Neural cell (in vitro differentiated cells): ENCODE measurements around the gene ATP8B4.

Experiments
- EP300 ChIP-seq: fragments of 450-650 bp; conservative IDR thresholded peaks from 2 replicates; pipeline ENCODE4 v1.6.1; 2014; ENCODE audit warnings: antibody characterized with exemption, mild to moderate bottlenecking, moderate library complexity; ENCODE audit not compliant: poor library complexity, severe bottlenecking
- EZH2 ChIP-seq: fragments of 200-600, 300-800 bp; shearing (Covaris generic), sonication (generic); IDR thresholded peaks from 2 replicates; pipeline ENCODE4 v1.6.1; 2014; ENCODE audit warnings: antibody characterized with exemption, low read length, borderline replicate concordance, mild to moderate bottlenecking; ENCODE audit not compliant: insufficient read depth, poor library complexity, severe bottlenecking
- MXI1 ChIP-seq: fragments of 450-650 bp; conservative IDR thresholded peaks from 2 replicates; pipeline ENCODE4 v1.6.1; 2014; ENCODE audit warnings: antibody characterized with exemption, mild to moderate bottlenecking; ENCODE audit not compliant: poor library complexity, severe bottlenecking
- POLR2AphosphoS5 ChIP-seq: IDR thresholded peaks from 2 replicates; pipeline ENCODE4 v1.6.1; 2012
- RAD21 ChIP-seq: fragments of 450-650 bp; conservative IDR thresholded peaks from 2 replicates; pipeline ENCODE4 v1.6.1; 2014; ENCODE audit warnings: antibody characterized with exemption, mild to moderate bottlenecking, moderate library complexity
- TF ChIP-seq, protein P1 (sequence below): fragments of 450-650 bp; IDR thresholded peaks from 2 replicates; pipeline ENCODE4 v1.5.1; 2014; ENCODE audit warnings: antibody characterized with exemption, mild to moderate bottlenecking, moderate library complexity; ENCODE audit not compliant: poor library complexity, severe bottlenecking
- TF ChIP-seq, protein P2 (sequence below): IDR thresholded peaks from 2 replicates; pipeline ENCODE4 v1.6.1; 2012; ENCODE audit warnings: borderline replicate concordance

DNA sequence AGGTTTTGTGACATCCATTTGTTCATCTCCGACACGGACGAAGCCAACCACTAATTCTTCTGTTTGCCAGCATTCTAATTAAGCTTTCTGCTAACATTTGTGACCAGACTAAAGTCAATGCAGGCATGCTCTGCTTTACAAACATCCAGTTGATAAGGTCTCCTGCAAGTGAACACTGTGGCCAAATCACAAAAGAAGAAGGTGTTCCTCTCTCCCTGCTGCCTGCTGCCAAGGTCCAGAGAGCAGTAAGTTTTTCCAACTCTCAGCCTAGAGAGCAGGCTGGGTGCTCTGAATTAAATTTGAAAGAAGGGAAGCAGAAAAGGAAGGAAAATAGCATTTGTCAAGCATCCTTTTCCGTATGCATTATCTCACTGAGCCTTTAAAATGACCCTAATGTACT is 133.6 kb downstream of the ATP8B4 start:
- TF ChIP-seq, protein P1, sequence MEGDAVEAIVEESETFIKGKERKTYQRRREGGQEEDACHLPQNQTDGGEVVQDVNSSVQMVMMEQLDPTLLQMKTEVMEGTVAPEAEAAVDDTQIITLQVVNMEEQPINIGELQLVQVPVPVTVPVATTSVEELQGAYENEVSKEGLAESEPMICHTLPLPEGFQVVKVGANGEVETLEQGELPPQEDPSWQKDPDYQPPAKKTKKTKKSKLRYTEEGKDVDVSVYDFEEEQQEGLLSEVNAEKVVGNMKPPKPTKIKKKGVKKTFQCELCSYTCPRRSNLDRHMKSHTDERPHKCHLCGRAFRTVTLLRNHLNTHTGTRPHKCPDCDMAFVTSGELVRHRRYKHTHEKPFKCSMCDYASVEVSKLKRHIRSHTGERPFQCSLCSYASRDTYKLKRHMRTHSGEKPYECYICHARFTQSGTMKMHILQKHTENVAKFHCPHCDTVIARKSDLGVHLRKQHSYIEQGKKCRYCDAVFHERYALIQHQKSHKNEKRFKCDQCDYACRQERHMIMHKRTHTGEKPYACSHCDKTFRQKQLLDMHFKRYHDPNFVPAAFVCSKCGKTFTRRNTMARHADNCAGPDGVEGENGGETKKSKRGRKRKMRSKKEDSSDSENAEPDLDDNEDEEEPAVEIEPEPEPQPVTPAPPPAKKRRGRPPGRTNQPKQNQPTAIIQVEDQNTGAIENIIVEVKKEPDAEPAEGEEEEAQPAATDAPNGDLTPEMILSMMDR: no peak
- TF ChIP-seq RAD21 (no peak), POLR2AphosphoS5 (no peak), MXI1 (no peak), EP300 (no peak), EZH2 (no peak)
- TF ChIP-seq, protein P2, sequence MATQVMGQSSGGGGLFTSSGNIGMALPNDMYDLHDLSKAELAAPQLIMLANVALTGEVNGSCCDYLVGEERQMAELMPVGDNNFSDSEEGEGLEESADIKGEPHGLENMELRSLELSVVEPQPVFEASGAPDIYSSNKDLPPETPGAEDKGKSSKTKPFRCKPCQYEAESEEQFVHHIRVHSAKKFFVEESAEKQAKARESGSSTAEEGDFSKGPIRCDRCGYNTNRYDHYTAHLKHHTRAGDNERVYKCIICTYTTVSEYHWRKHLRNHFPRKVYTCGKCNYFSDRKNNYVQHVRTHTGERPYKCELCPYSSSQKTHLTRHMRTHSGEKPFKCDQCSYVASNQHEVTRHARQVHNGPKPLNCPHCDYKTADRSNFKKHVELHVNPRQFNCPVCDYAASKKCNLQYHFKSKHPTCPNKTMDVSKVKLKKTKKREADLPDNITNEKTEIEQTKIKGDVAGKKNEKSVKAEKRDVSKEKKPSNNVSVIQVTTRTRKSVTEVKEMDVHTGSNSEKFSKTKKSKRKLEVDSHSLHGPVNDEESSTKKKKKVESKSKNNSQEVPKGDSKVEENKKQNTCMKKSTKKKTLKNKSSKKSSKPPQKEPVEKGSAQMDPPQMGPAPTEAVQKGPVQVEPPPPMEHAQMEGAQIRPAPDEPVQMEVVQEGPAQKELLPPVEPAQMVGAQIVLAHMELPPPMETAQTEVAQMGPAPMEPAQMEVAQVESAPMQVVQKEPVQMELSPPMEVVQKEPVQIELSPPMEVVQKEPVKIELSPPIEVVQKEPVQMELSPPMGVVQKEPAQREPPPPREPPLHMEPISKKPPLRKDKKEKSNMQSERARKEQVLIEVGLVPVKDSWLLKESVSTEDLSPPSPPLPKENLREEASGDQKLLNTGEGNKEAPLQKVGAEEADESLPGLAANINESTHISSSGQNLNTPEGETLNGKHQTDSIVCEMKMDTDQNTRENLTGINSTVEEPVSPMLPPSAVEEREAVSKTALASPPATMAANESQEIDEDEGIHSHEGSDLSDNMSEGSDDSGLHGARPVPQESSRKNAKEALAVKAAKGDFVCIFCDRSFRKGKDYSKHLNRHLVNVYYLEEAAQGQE: no peak
